K562 (cell line): Measurements from ENCODE around the gene KHSRP. TPM values are rescaled to one million over a fixed set of nuclear protein-coding genes. Genes with fewer than 3 reads are reported as not detected.
A peak's percentile ranks its signal among the peaks of the same experiment; 100 is the strongest.

Experiments used
- CBFA2T3 ChIP-seq: fragments of 450-650 bp; IDR thresholded peaks from 2 replicates; pipeline ENCODE4 v1.6.1; 2017
- MEF2A ChIP-seq: IDR thresholded peaks from 2 replicates; pipeline ENCODE4 v1.6.1; 2011; ENCODE audit warnings: low read depth, mild to moderate bottlenecking, low read length, moderate library complexity; ENCODE audit not compliant: control insufficient read depth
- NCOA6 ChIP-seq: fragments of 450-650 bp; IDR thresholded peaks from 2 replicates; pipeline ENCODE4 v1.6.1; 2017; ENCODE audit warnings: mild to moderate bottlenecking
- RBM34 ChIP-seq: fragments of 200-400 bp; formaldehyde crosslinking; IDR thresholded peaks from 2 replicates; pipeline ENCODE4 v1.6.1; 2018; ENCODE audit warnings: low read length, borderline replicate concordance; ENCODE audit not compliant: insufficient read depth
- SMAD1 ChIP-seq: fragments of 150-350 bp; IDR thresholded peaks from 2 replicates; pipeline ENCODE4 v1.6.1; 2014; ENCODE audit warnings: low read length, low read depth; ENCODE audit not compliant: partially characterized antibody
- UBTF ChIP-seq, 2 experiments: IDR thresholded peaks; 2 replicates each; pipeline ENCODE4 v1.6.1; 2012; ENCODE audit warnings: improper control_type of control experiment in 2 of 2, low read depth in 2 of 2, low read length in 2 of 2, borderline replicate concordance in 1 of 2
- XRCC5 ChIP-seq: fragments of 200-400 bp; formaldehyde crosslinking; IDR thresholded peaks from 2 replicates; pipeline ENCODE4 v1.6.1; 2017; ENCODE audit warnings: low read depth, mild to moderate bottlenecking, low read length
- ZBTB26 ChIP-seq: fragments of 450-650 bp; formaldehyde crosslinking; IDR thresholded peaks from 2 replicates; pipeline ENCODE4 v1.4.0; 2022; ENCODE audit warnings: missing genetic modification characterization
- ZKSCAN8 ChIP-seq: fragments of 200-800 bp; sonication (Bioruptor generic); IDR thresholded peaks from 2 replicates; pipeline ENCODE4 v1.6.1; 2016; ENCODE audit warnings: missing genetic modification characterization, missing compliant biosample characterization
- ZNF518B ChIP-seq: fragments of 250-450 bp; sonication (Bioruptor Pico); IDR thresholded peaks from 2 replicates; pipeline ENCODE4 v1.5.0; 2021; ENCODE audit warnings: mild to moderate bottlenecking, moderate library complexity
- ZSCAN29 ChIP-seq: fragments of 450-650 bp; IDR thresholded peaks from 2 replicates; pipeline ENCODE4 v1.6.1; 2017
- polyA plus RNA-seq, 8 experiments: library from polyadenylated mRNA; depleted of rRNA in 4 of 8; stranded (reverse) in 5 of 8; unstranded in 3 of 8; fragments of >200 nt; fragmentation: Nextera tagmentation in 2 of 8; fragmentation: Illumina TruSeq in 1 of 8; extraction: Ambion mirVana in 2 of 8; extraction: Trizol in 1 of 8; gene quantifications; 2 replicates each; pipeline versions ENCODE4 v1.2.1 to v1.2.3, GENCODE V29; 2011 to 2014; ENCODE audit warnings: inconsistent platforms in 1 of 8, missing spikeins in 1 of 8
- total RNA-seq, 7 experiments: library from RNA; depleted of rRNA in 6 of 7; stranded (reverse); fragments of >200 nt in 6 of 7; fragmentation: Illumina TruSeq in 2 of 7; extraction: Trizol in 2 of 7; gene quantifications; 2 replicates each; pipeline versions ENCODE4 v1.2.1 to v1.2.3, GENCODE V29; 2011 to 2021; ENCODE audit warnings: low replicate concordance in 1 of 7

The KHSRP gene
- total and polyA plus RNA-seq, 9 of the 15 experiments (the other 6 are each of a cell fraction or from before 2014, with no cell fraction given) = 4.2 to 564 (median 139) TPM

GRCh38 chr19:6372594-6373095 lies 52.0 kb downstream of the KHSRP start, which contains the start of gene ALKBH7 (continued):
- no peak for TF ChIP-seq SMAD1
- TF ChIP-seq CBFA2T3 = no peak
- 0 out of 2 replicates have a peak, but pooled peaks have one; percentile 21 for TF ChIP-seq XRCC5
- TF ChIP-seq ZSCAN29 = no peak
- TF ChIP-seq RBM34 = no peak
- no peak for TF ChIP-seq MEF2A
- TF ChIP-seq UBTF (IDR thresholded peaks at IDR 0.05; ENCODE audit: borderline replicate concordance in 1 of 2, low read depth in 2 of 2, low read length in 2 of 2) = no peak
- TF ChIP-seq ZKSCAN8 (CRISPR knock-in tag) = no peak
- TF ChIP-seq NCOA6 = no peak
- TF ChIP-seq ZNF518B (CRISPR knock-in tag) = no peak
- TF ChIP-seq ZBTB26 = 0 out of 2 replicates have a peak, but pooled peaks have one; percentile 76
